Neural progenitor cell (in vitro differentiated cells): ENCODE data around the gene SGSM2. TPM values are rescaled to one million over a fixed set of nuclear protein-coding genes. Genes with fewer than 3 reads are reported as not detected.
A peak's percentile ranks its signal among the peaks of the same experiment; 100 is the strongest.

ENCODE experiments used
- DNase-seq: peaks from one replicate; pipeline ENCODE4 v3.0.0-alpha.2; 2016; ENCODE audit warnings: low spot score
- H2AFZ ChIP-seq: fragments of 200-600 bp; sonication (generic); replicated peaks from 2 replicates; pipeline ENCODE4 v1.6.1; 2016; ENCODE audit warnings: antibody characterized with exemption
- H3F3A ChIP-seq: fragments of 200-600 bp; sonication (generic); 2 replicates; pipeline ENCODE4 v1.6.1; 2016; ENCODE audit warnings: antibody characterized with exemption, low read depth
- H3K27ac ChIP-seq: fragments of 200-600 bp; sonication (generic); 2 replicates; pipeline ENCODE4 v1.5.1; 2016; ENCODE audit warnings: mild to moderate bottlenecking
- H3K27me3 ChIP-seq: fragments of 200-600 bp; sonication (generic); 2 replicates; pipeline ENCODE4 v1.6.1; 2016; ENCODE audit warnings: mild to moderate bottlenecking, moderate library complexity
- H3K36me3 ChIP-seq: fragments of 200-600 bp; sonication (generic); 2 replicates; pipeline ENCODE4 v1.5.1; 2016
- H3K4me1 ChIP-seq: fragments of 200-600 bp; sonication (generic); 2 replicates; pipeline ENCODE4 v1.6.1; 2016; ENCODE audit warnings: mixed run types
- H3K4me2 ChIP-seq: fragments of 200-600 bp; sonication (generic); 2 replicates; pipeline ENCODE4 v1.6.1; 2016
- H3K4me3 ChIP-seq: fragments of 200-600 bp; sonication (generic); 2 replicates; pipeline ENCODE4 v1.5.1; 2016
- H3K79me2 ChIP-seq: fragments of 200-600 bp; sonication (generic); 2 replicates; pipeline ENCODE4 v1.6.1; 2016; ENCODE audit warnings: low read depth
- H3K9ac ChIP-seq: fragments of 200-600 bp; sonication (generic); 2 replicates; pipeline ENCODE4 v1.6.1; 2016
- H3K9me3 ChIP-seq: fragments of 200-600 bp; sonication (generic); 2 replicates; pipeline ENCODE4 v1.5.1; 2016; ENCODE audit warnings: low read depth
- H4K20me1 ChIP-seq: fragments of 200-600 bp; sonication (generic); 2 replicates; pipeline ENCODE4 v1.6.1; 2016; ENCODE audit warnings: low read depth
- H3K27ac Mint-ChIP-seq: 3 replicates; pipeline ENCODE4 v1.8.0; 2021; ENCODE audit warnings: mixed read lengths
- H3K27me3 Mint-ChIP-seq: 2 replicates; pipeline ENCODE4 v1.8.0; 2022; ENCODE audit warnings: low read depth, mild to moderate bottlenecking, inconsistent platforms, moderate library complexity, mixed read lengths; ENCODE audit not compliant: insufficient read depth
- H3K36me3 Mint-ChIP-seq: 3 replicates; pipeline ENCODE4 v1.8.0; 2021; ENCODE audit warnings: mixed read lengths
- H3K4me1 Mint-ChIP-seq: 3 replicates; pipeline ENCODE4 v1.8.0; 2021; ENCODE audit warnings: mixed read lengths
- H3K4me3 Mint-ChIP-seq: 3 replicates; pipeline ENCODE4 v1.8.0; 2021; ENCODE audit warnings: mild to moderate bottlenecking, moderate library complexity, mixed read lengths
- H3K9me3 Mint-ChIP-seq: 3 replicates; pipeline ENCODE4 v1.8.0; 2020; ENCODE audit warnings: mixed read lengths
- EZH2 ChIP-seq: fragments of 200-600 bp; sonication (generic); IDR thresholded peaks from 2 replicates; pipeline ENCODE4 v1.6.1; 2017; ENCODE audit warnings: antibody characterized with exemption, mild to moderate bottlenecking, moderate library complexity
- EZH2phosphoT487 ChIP-seq: fragments of 200-600 bp; sonication (generic); IDR thresholded peaks from 2 replicates; pipeline ENCODE4 v1.6.1; 2017; ENCODE audit warnings: antibody characterized with exemption
- total RNA-seq: library from RNA; depleted of rRNA; stranded (reverse); fragments of >200 nt; gene quantifications from 2 replicates; pipeline ENCODE4 v1.2.3, GENCODE V29; 2015; ENCODE audit warnings: low replicate concordance
- TF ChIP-seq, protein P1 (sequence below): fragments of 200-600 bp; sonication (generic); IDR thresholded peaks from 2 replicates; pipeline ENCODE4 v1.5.1; 2017; ENCODE audit warnings: antibody characterized with exemption, mild to moderate bottlenecking

Gene SGSM2
- total RNA-seq, 1 donor from 2014 or later: 39.0 TPM

DNA sequence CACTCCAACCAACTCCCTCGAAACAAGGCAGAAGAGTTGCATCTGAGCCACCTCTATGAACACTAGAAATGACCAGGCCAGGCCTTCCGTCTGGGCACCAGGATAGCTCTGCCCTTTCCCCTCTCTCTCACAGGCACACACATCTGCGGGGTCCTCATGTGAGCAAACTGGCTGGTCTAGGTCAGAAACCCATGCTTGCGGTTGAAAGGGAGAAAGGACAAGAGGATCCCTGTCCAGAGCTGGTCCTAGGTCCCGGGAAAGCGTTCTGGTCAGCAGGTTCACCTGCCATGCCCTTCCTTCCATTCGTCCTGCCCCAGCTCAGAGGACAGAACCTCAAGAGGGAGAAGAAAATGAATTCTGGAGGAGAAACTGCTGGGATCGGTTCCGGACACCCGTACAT lies 60.9 kb downstream of the SGSM2 start:
- no peaks in the 10 kb centered on the region for H3K9me3 ChIP-seq
- peak overlapping the region; percentile 81 for H3K4me3 ChIP-seq
- H3K27ac ChIP-seq: no peak overlapping the region
- no peak for DNase-seq
- H3K4me3 Mint-ChIP-seq: peak overlapping the region; percentile 88
- H3K4me2 ChIP-seq: peak overlapping the region; percentile 95
- H4K20me1 ChIP-seq: peaks cover 55% of the 10 kb centered on the region
- H3F3A ChIP-seq: peaks cover 81% of the 10 kb centered on the region
- H3K36me3 Mint-ChIP-seq: no peaks in the 10 kb centered on the region
- H3K9me3 Mint-ChIP-seq: no peaks in the 10 kb centered on the region
- peaks cover 23% of the 10 kb centered on the region for H3K27me3 Mint-ChIP-seq
- H3K36me3 ChIP-seq: no peaks in the 10 kb centered on the region
- no peak overlapping the region for H3K9ac ChIP-seq
- peaks cover 57% of the 10 kb centered on the region for H3K4me1 Mint-ChIP-seq
- no peaks in the 10 kb centered on the region for H3K27me3 ChIP-seq
- H3K79me2 ChIP-seq: peaks cover 44% of the 10 kb centered on the region
- peak overlapping the region; percentile 70 for H3K27ac Mint-ChIP-seq
- no peak for TF ChIP-seq EZH2
- TF ChIP-seq, protein P1, sequence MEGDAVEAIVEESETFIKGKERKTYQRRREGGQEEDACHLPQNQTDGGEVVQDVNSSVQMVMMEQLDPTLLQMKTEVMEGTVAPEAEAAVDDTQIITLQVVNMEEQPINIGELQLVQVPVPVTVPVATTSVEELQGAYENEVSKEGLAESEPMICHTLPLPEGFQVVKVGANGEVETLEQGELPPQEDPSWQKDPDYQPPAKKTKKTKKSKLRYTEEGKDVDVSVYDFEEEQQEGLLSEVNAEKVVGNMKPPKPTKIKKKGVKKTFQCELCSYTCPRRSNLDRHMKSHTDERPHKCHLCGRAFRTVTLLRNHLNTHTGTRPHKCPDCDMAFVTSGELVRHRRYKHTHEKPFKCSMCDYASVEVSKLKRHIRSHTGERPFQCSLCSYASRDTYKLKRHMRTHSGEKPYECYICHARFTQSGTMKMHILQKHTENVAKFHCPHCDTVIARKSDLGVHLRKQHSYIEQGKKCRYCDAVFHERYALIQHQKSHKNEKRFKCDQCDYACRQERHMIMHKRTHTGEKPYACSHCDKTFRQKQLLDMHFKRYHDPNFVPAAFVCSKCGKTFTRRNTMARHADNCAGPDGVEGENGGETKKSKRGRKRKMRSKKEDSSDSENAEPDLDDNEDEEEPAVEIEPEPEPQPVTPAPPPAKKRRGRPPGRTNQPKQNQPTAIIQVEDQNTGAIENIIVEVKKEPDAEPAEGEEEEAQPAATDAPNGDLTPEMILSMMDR: no peak
- TF ChIP-seq EZH2phosphoT487: no peak
- H2AFZ ChIP-seq: no peak overlapping the region
- peaks cover 43% of the 10 kb centered on the region for H3K4me1 ChIP-seq

DNA sequence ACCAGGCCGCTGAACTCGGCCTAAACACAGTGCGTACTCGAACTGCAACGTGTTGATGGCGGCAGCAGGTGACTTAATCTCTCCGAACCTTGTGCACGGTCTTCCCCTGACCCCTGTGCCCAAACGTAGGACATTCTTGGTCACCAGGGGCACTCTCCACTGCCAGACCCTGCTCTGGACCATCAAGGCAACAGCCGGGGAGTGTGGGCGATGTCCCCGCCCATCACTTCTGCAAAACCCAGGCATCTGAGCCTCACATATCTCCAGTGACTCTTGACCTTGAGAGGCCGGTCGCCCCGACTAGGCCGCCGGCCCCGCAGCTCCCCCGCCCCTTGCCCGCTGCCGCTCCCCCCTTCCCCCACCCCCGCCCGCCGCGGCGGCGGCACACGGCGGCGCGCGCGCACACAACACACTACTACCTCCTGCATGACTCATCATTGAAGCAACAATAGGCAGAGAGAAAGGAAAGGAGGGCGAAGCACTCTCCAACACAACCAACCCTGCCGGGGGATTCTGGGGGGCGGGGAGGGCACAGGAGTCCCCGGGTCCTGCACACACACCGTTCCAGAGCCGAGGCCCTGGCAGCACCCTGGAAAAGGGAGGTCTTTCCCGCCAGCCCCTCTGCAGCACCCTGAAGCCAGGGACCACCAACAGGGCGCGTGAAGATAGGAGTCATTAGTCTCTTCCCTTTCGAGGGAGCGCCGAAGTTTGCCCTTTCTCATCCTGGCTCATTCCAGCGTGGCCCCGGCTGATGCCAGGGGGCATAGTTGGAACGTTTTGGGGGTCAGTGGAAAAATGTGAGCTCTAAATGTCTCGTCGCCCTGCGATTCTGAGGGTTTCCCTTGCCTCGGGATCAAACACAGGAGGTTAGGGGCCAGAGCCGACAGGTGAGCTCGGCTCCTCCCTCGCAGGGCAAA lies 61.6 kb downstream of the SGSM2 start:
- H3K9ac ChIP-seq: peak overlapping the region; percentile 34
- H3K4me3 ChIP-seq: peak overlapping the region; percentile 81
- no peaks in the 10 kb centered on the region for H3K27me3 ChIP-seq
- H3K27ac Mint-ChIP-seq: peak overlapping the region; percentile 96
- peak; percentile 80 for DNase-seq
- H3K4me3 Mint-ChIP-seq: peak overlapping the region; percentile 88
- H3K9me3 ChIP-seq: no peaks in the 10 kb centered on the region
- H3K79me2 ChIP-seq: peaks cover 44% of the 10 kb centered on the region
- no peak overlapping the region for H3K27ac ChIP-seq
- peaks cover 79% of the 10 kb centered on the region for H3F3A ChIP-seq
- no peaks in the 10 kb centered on the region for H3K36me3 Mint-ChIP-seq
- no peaks in the 10 kb centered on the region for H3K9me3 Mint-ChIP-seq
- no peak for TF ChIP-seq EZH2
- peaks cover 43% of the 10 kb centered on the region for H3K4me1 ChIP-seq
- peaks cover 62% of the 10 kb centered on the region for H3K4me1 Mint-ChIP-seq
- H4K20me1 ChIP-seq: peaks cover 55% of the 10 kb centered on the region
- H2AFZ ChIP-seq: no peak overlapping the region
- no peaks in the 10 kb centered on the region for H3K36me3 ChIP-seq
- peaks cover 23% of the 10 kb centered on the region for H3K27me3 Mint-ChIP-seq
- H3K4me2 ChIP-seq: peak overlapping the region; percentile 95

DNA sequence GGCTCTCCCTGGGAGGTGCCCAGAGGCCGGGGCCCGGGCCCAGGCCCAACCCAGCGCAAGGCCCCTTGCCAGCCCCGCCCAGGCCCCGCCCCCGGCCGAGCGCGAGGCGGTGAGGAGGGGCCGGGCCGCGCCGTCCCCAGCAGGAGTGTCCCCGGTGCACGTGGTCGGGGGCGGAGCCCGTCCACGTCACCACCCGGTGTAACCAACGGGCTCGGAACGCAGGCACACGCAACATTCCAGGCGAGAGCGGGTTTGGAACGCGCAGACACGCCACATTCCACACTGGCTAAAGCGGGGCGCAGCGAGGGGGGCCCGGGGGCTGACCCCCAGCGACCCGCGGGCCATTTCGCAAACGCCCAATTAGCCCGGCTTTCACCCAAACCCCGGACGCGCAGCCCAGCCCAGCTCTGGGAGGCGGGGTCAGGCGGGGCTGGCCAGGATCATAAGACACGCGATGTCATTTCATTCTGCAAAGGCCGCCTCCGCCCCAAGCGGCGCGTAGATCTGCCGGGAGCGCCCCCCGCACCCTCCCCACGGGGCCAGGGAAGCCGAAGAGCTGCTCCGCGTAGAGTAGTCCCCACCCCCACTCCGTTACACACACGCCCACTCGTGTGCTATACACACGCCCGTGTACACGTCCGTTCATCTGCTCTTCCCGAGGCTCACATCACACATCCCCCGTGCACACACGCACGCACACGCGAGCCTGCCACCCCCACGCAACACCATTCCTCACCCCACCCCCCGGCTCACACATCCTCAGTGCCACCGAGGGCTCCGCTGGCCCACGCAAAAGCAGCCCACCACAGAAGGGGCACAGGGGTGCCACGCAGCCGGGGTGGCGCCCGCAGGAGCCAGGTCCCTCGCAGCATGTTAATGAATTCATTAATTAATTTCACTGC lies 62.5 kb downstream of the SGSM2 start:
- peak; percentile 98 for DNase-seq
- Histone ChIP-seq H3F3A (peaks cover 74% of the 10 kb centered on the region), H3K4me3 (peak overlapping the region; percentile 81), H2AFZ (peak overlapping the region; percentile 23), H3K36me3 (no peaks in the 10 kb centered on the region), H3K27me3 (no peaks in the 10 kb centered on the region), H3K9ac (peak overlapping the region; percentile 61), H3K4me1 (peaks cover 36% of the 10 kb centered on the region), H3K9me3 (no peaks in the 10 kb centered on the region), H4K20me1 (peaks cover 48% of the 10 kb centered on the region), H3K27ac (peak overlapping the region; percentile 77), H3K4me2 (peak overlapping the region; percentile 95), H3K79me2 (peaks cover 37% of the 10 kb centered on the region)
- no peaks in the 10 kb centered on the region for H3K9me3 Mint-ChIP-seq
- H3K4me1 Mint-ChIP-seq: peaks cover 57% of the 10 kb centered on the region
- H3K4me3 Mint-ChIP-seq: peak overlapping the region; percentile 98
- no peak for TF ChIP-seq EZH2
- TF ChIP-seq, protein P1: no peak
- TF ChIP-seq EZH2phosphoT487: no peak
- peaks cover 23% of the 10 kb centered on the region for H3K27me3 Mint-ChIP-seq
- no peaks in the 10 kb centered on the region for H3K36me3 Mint-ChIP-seq
- H3K27ac Mint-ChIP-seq: peak overlapping the region; percentile 94
